HUES64 (cell line): ENCODE results near the gene SYTL3.

Source experiments
- H3K27ac ChIP-seq: 2 replicates; pipeline ENCODE4 v1.7.0; 2013; ENCODE audit warnings: low read depth, low read length, inconsistent platforms
- H3K27me3 ChIP-seq: 2 replicates; pipeline ENCODE4 v1.6.1; 2013; ENCODE audit warnings: mild to moderate bottlenecking, low read length; ENCODE audit not compliant: insufficient read depth
- H3K36me3 ChIP-seq: 2 replicates; pipeline ENCODE4 v1.6.1; 2013; ENCODE audit warnings: mild to moderate bottlenecking, low read length; ENCODE audit not compliant: insufficient read depth
- H3K4me1 ChIP-seq: 2 replicates; pipeline ENCODE4 v1.6.1; 2013; ENCODE audit warnings: mild to moderate bottlenecking, low read length, moderate library complexity; ENCODE audit not compliant: insufficient read depth
- H3K4me3 ChIP-seq: 2 replicates; pipeline ENCODE4 v1.5.1; 2013; ENCODE audit warnings: mild to moderate bottlenecking, low read length, moderate library complexity
- H3K9ac ChIP-seq: 2 replicates; pipeline ENCODE4 v1.6.1; 2013; ENCODE audit warnings: mild to moderate bottlenecking, low read depth, low read length
- H3K9me3 ChIP-seq: 2 replicates; pipeline ENCODE4 v1.6.1; 2013; ENCODE audit warnings: low read depth, low read length; ENCODE audit not compliant: insufficient read depth
- WGBS: fragments of 150-250, 120-280 bp; methylation state at CpG from one replicate; pipeline ENCODE4 v1.1.7; 2013; ENCODE audit warnings: missing lambda C conversion rate; 5-methylcytosine and 5-hydroxymethylcytosine counted together

Gene SYTL3

DNA sequence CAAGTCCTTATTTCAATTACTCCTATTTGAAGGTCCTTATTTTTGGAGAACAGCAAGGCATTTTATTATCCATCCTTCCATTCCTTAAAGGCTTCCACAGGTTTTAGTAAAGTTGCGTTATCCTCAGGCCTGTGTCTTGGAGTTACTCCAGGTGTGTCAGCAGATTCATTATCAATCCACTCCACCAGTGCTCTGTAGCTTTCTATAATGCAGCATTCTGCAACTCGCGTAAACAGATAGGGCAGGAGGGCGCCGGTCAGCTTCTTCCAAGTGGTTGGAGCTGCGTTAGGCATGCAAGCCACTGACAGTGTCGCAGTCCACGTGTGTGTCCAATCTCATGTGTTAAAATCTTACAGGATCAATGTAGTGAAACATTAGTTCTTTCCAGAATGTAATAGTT, 75.8 kb downstream of the SYTL3 start:
- 96% methylated on average over 8 of the region's 8 CpGs for WGBS
- H3K27ac ChIP-seq: no peak overlapping the region
- 0 out of 2 replicates have a peak, but pooled peaks cover 3% of the 10 kb centered on the region for H3K9me3 ChIP-seq
- H3K4me1 ChIP-seq: no peaks in the 10 kb centered on the region
- H3K9ac ChIP-seq: no peak overlapping the region
- H3K4me3 ChIP-seq: no peak overlapping the region
- H3K27me3 ChIP-seq: no peaks in the 10 kb centered on the region
- no peaks in the 10 kb centered on the region for H3K36me3 ChIP-seq

DNA sequence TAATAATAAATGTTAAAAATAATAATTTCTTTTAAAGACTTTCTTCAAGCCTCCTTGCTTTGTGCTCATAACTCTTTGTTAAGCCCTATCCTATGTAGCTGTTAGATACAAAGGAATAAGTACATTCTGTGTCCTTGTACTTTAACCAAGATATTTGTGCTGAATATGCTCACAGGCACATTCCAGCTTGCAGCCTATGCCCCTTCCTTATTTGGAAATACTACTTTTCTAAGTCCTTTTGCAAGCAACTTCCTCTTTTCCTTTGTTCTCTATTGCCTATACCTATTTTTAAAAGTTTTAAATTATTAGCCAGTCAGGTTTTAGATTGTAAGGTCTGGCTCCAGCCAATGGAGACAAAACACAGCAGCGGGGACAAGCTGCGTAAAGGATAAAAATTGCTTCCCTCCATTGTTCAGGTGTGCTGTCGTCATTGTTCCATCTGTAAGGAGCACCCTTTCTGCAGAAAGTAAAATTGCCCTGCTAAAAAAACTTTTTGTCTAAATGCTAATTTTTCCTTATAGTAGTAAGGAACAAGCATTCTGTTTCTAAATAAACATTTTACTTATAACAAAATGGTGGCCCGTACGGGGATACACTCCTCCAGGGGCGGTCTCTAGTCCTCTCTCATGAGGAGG, 80.2 kb downstream of the SYTL3 start:
- 0 out of 2 replicates have a peak, but pooled peaks cover 9% of the 10 kb centered on the region for H3K9me3 ChIP-seq
- WGBS: 97% methylated on average over 6 of the region's 6 CpGs
- H3K36me3 ChIP-seq: no peaks in the 10 kb centered on the region

DNA sequence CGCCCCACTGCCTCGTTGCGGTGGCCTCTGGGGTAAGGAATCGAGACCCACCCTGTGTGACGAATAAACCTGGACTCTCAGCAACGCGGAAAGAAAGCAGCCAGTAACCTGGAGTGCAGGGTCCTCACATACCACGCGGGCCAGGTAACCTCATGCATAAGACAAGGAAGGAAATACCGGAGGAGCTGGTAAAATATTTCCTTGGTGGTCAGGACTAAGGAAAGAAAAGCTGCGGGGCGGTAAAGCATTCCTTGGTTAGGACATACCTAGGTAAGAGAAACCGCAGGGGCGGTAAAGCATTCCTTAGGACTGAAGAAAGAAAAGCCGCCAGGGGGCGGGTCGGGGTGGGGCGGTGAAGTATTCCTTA, 80.7 kb downstream of the SYTL3 start:
- no peaks in the 10 kb centered on the region for H3K4me1 ChIP-seq
- WGBS: 90% methylated on average over 18 of the region's 18 CpGs
- H3K27ac ChIP-seq: no peak overlapping the region
- H3K9ac ChIP-seq: no peak overlapping the region
- no peaks in the 10 kb centered on the region for H3K36me3 ChIP-seq
- no peak overlapping the region for H3K4me3 ChIP-seq
- H3K9me3 ChIP-seq: 0 out of 2 replicates have a peak, but pooled peaks cover 9% of the 10 kb centered on the region
- no peaks in the 10 kb centered on the region for H3K27me3 ChIP-seq

More for the DNA sequence above, 80.2 kb downstream of the SYTL3 start:
- Histone ChIP-seq H3K27me3 (no peaks in the 10 kb centered on the region), H3K9ac (no peak overlapping the region), H3K4me1 (no peaks in the 10 kb centered on the region), H3K4me3 (no peak overlapping the region), H3K27ac (no peak overlapping the region)

DNA sequence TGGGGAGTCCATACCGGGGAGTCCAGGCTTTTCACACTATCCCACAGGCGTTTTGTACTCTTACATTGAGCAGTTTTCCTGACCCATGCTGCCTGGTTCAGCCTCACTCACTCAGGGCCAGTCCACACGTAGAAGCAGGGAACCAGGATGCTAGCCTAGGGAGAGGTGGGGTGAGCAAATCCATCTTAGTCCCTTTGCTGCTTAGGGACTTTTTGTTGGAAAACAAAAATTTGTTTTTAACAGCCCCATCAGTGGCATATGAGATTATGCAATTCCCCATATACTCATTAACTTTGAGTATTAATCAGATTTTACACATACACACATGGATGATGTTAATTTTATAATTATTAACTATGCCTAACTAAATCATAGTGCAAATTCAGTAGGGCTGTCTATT, 85.2 kb downstream of the SYTL3 start:
- Histone ChIP-seq H3K27ac (no peak overlapping the region), H3K36me3 (no peaks in the 10 kb centered on the region), H3K27me3 (no peaks in the 10 kb centered on the region), H3K4me1 (no peaks in the 10 kb centered on the region), H3K4me3 (no peak overlapping the region), H3K9me3 (peaks cover 10% of the 10 kb centered on the region), H3K9ac (no peak overlapping the region)
- 94% methylated on average over 3 of the region's 3 CpGs for WGBS

DNA sequence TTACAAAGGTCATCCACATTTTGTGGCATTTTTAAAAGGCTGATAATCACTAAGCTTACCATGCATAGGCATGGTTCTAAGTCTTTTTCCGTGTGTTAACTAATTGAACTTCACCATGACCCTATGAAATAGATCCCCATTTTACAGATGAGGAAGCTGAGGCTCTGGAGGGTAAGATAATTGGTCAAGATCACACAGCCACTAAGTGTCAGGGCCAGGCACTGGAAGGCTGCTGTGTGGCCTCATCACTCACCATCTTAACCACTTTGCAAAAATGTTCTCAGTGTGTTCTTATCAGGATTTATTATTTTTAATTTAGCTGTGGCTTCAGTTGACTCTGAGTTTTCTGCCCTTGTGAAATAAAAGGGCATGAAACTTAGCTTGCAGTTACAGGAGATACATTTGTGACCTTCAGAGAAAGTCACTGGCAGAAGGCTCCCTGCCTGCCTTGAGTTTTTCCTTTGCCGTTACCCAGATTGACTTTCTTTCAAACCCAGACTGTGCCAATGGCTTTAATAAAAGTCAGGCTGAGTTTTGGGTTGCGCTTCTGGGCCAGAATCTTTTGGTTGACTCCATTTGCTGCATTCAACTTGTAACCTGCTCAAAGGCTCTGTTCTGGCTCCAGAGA, 87.3 kb downstream of the SYTL3 start:
- H3K9me3 ChIP-seq: peaks cover 10% of the 10 kb centered on the region
- 97% methylated on average over 3 of the region's 3 CpGs for WGBS

DNA sequence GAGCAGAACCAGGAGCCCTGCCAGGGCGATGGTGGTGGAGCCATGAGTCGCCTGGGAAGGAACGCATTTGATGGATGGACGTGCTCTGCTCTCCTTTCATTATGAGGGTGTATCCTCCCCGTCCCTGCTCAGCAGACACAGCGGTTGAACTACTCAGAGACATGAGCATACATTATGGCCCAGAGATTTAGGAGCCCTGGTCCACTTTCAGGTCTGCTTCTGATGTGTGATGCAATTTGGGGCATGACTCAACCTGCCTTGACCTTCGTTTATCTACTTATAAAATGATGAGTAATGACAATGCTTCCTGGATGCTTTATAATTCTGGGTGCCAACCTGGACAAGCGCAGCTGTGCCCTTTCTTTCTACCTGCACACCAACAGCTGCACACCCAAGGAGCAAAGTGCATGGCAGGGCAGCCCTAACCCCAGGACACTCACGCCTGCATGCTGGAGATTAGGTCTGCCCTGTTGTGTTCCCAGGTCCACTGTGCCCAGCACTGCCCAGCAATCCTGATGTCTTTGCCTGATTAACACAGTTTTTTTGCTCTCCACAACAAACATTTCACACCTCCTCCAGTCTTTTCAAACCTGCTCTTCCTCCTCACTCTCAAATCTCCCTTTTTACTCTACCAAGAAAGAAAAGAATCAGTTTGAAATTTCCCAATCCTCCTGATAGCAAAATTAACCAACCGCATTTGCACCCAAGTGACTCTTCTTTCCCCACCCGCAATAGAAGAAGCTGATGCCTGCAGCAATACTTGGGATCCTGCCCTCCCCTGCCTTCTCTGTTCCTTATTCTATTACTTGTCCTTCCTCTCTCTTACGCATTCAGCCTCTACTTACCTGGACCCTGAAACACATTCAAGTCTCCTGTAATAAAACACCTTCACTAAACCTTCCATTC, 88.1 kb downstream of the SYTL3 start:
- H3K4me1 ChIP-seq: no peaks in the 10 kb centered on the region
- H3K27me3 ChIP-seq: no peaks in the 10 kb centered on the region
- no peak overlapping the region for H3K27ac ChIP-seq
- H3K4me3 ChIP-seq: no peak overlapping the region
- WGBS: 93% methylated on average over 11 of the region's 12 CpGs
- H3K9ac ChIP-seq: no peak overlapping the region
- no peaks in the 10 kb centered on the region for H3K36me3 ChIP-seq
- peaks cover 10% of the 10 kb centered on the region for H3K9me3 ChIP-seq

More for the DNA sequence above, 87.3 kb downstream of the SYTL3 start:
- Histone ChIP-seq H3K9ac (no peak overlapping the region), H3K36me3 (no peaks in the 10 kb centered on the region), H3K4me3 (no peak overlapping the region), H3K4me1 (no peaks in the 10 kb centered on the region), H3K27ac (no peak overlapping the region), H3K27me3 (no peaks in the 10 kb centered on the region)

DNA sequence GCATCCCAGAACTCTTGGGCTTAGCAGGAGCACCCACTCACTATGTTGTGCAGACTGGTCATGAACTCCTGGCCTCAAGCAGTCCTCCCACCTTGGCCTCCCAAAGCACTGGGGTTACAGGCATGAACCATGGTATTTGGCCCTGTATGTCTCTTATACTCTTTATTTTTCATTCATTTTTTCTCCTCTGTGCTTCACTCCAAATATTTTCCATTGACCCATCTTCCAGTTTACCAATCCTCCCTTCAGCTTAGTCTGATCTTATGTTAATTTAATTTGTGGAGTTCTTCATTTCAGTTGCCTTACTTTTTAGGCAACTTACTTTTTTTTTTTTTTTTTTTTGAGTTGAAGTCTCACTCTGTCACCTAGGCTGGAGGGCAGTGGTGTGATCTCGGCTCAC, 89.8 kb downstream of the SYTL3 start:
- Histone ChIP-seq H3K27ac (no peak overlapping the region), H3K36me3 (no peaks in the 10 kb centered on the region), H3K4me3 (no peak overlapping the region), H3K27me3 (no peaks in the 10 kb centered on the region), H3K9me3 (peaks cover 4% of the 10 kb centered on the region), H3K9ac (no peak overlapping the region), H3K4me1 (no peaks in the 10 kb centered on the region)
- 100% methylated on average over 1 of the region's 1 CpG for WGBS

DNA sequence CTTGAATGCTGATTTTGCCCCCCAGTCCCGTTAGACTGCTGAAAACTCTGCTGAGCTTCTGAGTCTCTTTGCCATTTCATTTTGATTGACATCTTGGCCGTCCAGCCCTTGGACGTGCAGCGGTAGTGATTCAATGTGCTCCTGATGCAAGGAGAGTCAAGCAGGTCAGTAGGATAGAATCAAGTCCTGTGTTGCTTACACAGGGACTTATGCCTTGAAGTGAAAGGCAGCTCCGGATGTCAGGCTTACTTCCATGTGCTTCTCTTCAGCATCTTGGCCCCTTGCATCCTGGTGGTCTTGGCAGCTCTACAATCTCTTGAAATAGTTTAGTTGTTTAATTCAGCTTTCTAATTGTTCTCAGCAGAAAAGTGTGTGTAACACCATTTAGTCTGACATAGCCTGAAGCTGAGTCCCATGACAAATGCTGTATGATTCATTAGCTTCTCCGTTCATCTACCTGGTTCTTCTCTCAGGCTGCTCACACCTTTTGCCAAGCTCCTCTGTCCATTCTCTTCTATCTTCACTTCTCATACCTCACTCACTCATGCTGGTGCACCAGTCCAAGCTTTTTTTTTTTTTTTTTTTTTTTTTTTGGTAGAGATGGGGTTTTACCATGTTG, 93.3 kb downstream of the SYTL3 start:
- H3K27me3 ChIP-seq: no peaks in the 10 kb centered on the region
- no peak overlapping the region for H3K27ac ChIP-seq
- peaks cover 4% of the 10 kb centered on the region for H3K9me3 ChIP-seq
- H3K4me3 ChIP-seq: no peak overlapping the region
- no peak overlapping the region for H3K9ac ChIP-seq
- H3K4me1 ChIP-seq: no peaks in the 10 kb centered on the region
- H3K36me3 ChIP-seq: no peaks in the 10 kb centered on the region
- 93% methylated on average over 6 of the region's 6 CpGs for WGBS

DNA sequence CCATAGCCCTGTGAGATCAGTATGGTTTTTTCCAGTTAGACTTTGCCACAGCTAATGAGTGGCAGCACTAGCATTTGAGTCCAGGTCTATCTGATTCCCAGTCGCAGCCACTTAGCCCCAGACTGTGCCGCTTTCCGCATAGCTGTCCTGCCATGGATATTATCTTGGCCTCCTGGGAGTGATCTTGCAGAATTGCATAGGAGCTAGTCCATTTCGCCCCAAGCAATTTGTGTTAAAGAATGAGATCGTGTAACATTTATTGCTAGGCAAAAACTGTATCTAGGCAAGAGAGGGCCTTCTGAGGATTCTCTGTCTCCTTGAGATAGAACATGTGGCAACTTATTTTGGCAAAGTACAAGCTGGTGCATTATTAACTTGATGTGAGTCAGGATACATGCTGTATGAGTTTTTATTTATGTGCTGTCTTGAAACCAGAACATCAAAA, 95.2 kb downstream of the SYTL3 start:
- H3K27ac ChIP-seq: no peak overlapping the region

DNA sequence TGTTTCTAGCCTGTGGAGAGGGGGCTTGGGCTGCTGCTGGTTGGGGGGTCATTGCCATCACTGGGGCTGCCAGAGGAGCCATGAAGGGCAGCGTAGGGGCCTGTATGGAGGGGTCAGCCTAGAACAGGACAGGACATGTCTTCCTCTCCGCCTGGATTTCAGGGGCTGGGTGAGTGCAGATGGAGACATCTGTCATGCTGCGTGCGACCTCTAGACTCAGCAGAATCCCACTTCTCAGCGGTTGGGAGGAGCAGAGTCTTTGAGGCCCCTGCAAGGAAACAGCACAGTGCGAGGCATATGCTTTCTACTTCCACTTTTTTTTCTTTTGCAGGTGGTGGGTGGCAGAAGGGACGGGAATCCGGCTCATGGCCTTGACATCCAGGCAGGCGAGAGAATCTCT, 101.4 kb downstream of the SYTL3 start:
- Histone ChIP-seq H3K27ac (no peak overlapping the region), H3K27me3 (no peaks in the 10 kb centered on the region), H3K4me1 (peaks cover 5% of the 10 kb centered on the region; the same call in 1 of the 2 replicates), H3K9ac (no peak overlapping the region), H3K4me3 (no peak overlapping the region), H3K36me3 (no peaks in the 10 kb centered on the region), H3K9me3 (no peaks in the 10 kb centered on the region)
- 91% methylated on average over 9 of the region's 9 CpGs for WGBS

More for the DNA sequence above, 95.2 kb downstream of the SYTL3 start:
- Histone ChIP-seq H3K9me3 (no peaks in the 10 kb centered on the region), H3K4me3 (no peak overlapping the region), H3K27me3 (no peaks in the 10 kb centered on the region), H3K36me3 (no peaks in the 10 kb centered on the region), H3K4me1 (no peaks in the 10 kb centered on the region), H3K9ac (no peak overlapping the region)
- WGBS: 92% methylated on average over 5 of the region's 5 CpGs

DNA sequence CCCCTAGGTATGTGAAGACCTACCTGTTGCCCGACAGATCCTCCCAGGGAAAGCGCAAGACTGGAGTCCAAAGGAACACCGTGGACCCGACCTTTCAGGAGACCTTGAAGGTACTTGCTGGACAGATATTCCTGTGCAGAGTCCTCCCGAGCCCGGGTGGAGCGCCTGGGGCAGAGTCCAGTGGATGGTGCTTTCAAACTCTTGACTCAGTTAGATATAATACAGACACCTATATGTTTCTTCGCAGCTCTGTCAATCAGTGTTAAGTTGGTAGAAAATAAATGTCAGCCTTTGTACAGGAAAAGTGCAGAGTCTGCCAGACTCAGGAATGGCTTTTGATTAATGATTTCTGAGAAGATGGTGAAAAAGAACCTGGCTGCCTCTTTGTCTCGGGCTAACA, 102.1 kb downstream of the SYTL3 start:
- Histone ChIP-seq H3K4me1 (peaks cover 5% of the 10 kb centered on the region; the same call in 1 of the 2 replicates), H3K9ac (no peak overlapping the region), H3K27me3 (no peaks in the 10 kb centered on the region), H3K9me3 (no peaks in the 10 kb centered on the region), H3K27ac (no peak overlapping the region), H3K4me3 (no peak overlapping the region), H3K36me3 (no peaks in the 10 kb centered on the region)
- 92% methylated on average over 9 of the region's 9 CpGs for WGBS
